GM12878 (cell line): ENCODE results near the gene EFCAB10. TPM values are rescaled to one million over a fixed set of nuclear protein-coding genes. Genes with fewer than 3 reads are reported as not detected.

Experiments used
- ASH2L ChIP-seq: fragments of 300-600, 200-600 bp; sonication (generic); IDR thresholded peaks from 2 replicates; pipeline ENCODE4 v1.6.1; 2017; ENCODE audit warnings: low read depth, mild to moderate bottlenecking, borderline replicate concordance
- BCL11A ChIP-seq: IDR thresholded peaks from 2 replicates; pipeline ENCODE4 v1.6.1; 2011; ENCODE audit warnings: low read depth, low read length
- CREM ChIP-seq: IDR thresholded peaks from 2 replicates; pipeline ENCODE4 v1.6.1; 2014; ENCODE audit warnings: antibody characterized with exemption, low read depth
- FOXK2 ChIP-seq: fragments of 450-650 bp; IDR thresholded peaks from 2 replicates; pipeline ENCODE4 v1.6.1; 2017; ENCODE audit warnings: mild to moderate bottlenecking, moderate library complexity
- HDGF ChIP-seq: fragments of 450-650 bp; IDR thresholded peaks from 2 replicates; pipeline ENCODE4 v1.6.1; 2016; ENCODE audit warnings: antibody characterized with exemption
- JUNB ChIP-seq: IDR thresholded peaks from 2 replicates; pipeline ENCODE4 v1.6.1; 2016; ENCODE audit warnings: antibody characterized with exemption, mild to moderate bottlenecking
- KLF5 ChIP-seq: fragments of 450-650 bp; IDR thresholded peaks from 2 replicates; pipeline ENCODE4 v1.6.1; 2014; ENCODE audit warnings: mild to moderate bottlenecking; ENCODE audit not compliant: partially characterized antibody
- MTA3 ChIP-seq: IDR thresholded peaks from 2 replicates; pipeline ENCODE4 v1.6.1; 2012; ENCODE audit warnings: low read length, inconsistent platforms, borderline replicate concordance
- NRF1 ChIP-seq: conservative IDR thresholded peaks from 2 replicates; pipeline ENCODE4 v1.6.1; 2011; ENCODE audit warnings: mild to moderate bottlenecking, low read depth, low read length, improper control_type of control experiment
- POLR2AphosphoS2 ChIP-seq: IDR thresholded peaks from 2 replicates; pipeline ENCODE4 v1.6.1; 2011; ENCODE audit warnings: low read depth, mild to moderate bottlenecking, low read length, improper control_type of control experiment, moderate library complexity
- SIN3A ChIP-seq: IDR thresholded peaks from 2 replicates; pipeline ENCODE4 v1.6.1; 2012; ENCODE audit warnings: low read depth, low read length, improper control_type of control experiment
- SPI1 ChIP-seq: IDR thresholded peaks from 2 replicates; pipeline ENCODE4 v1.6.1; 2011; ENCODE audit warnings: low read depth, mild to moderate bottlenecking, low read length, moderate library complexity, borderline replicate concordance; ENCODE audit not compliant: insufficient read depth
- SUPT20H ChIP-seq: IDR thresholded peaks from 2 replicates; pipeline ENCODE4 v1.6.1; 2011; ENCODE audit warnings: low read depth, mild to moderate bottlenecking, low read length, moderate library complexity, borderline replicate concordance; ENCODE audit not compliant: control insufficient read depth
- TCF3 ChIP-seq: IDR thresholded peaks from 2 replicates; pipeline ENCODE4 v1.6.1; 2012; ENCODE audit warnings: low read depth, mild to moderate bottlenecking, low read length, borderline replicate concordance; ENCODE audit not compliant: insufficient read depth
- ZNF274 ChIP-seq: IDR thresholded peaks from one replicate; pipeline ENCODE4 v1.8.0; 2011; ENCODE audit not compliant: insufficient read length, insufficient read depth
- ZZZ3 ChIP-seq: IDR thresholded peaks from 2 replicates; pipeline ENCODE4 v1.6.1; 2011; ENCODE audit warnings: low read depth; ENCODE audit not compliant: control insufficient read depth, insufficient read length
- polyA plus RNA-seq, 11 experiments: library from polyadenylated mRNA; depleted of rRNA in 4 of 11; unstranded in 6 of 11; stranded (reverse) in 5 of 11; fragments of >200 nt; fragmentation: Nextera tagmentation in 4 of 11; fragmentation: Illumina TruSeq in 1 of 11; extraction: Ambion mirVana in 4 of 11; extraction: Trizol in 1 of 11; gene quantifications; 1 replicate in 1 of 11; 2 replicates in 10 of 11; pipeline versions ENCODE4 v1.2.1 to v1.2.3, GENCODE V29; 2011 to 2016; ENCODE audit warnings: inconsistent platforms in 2 of 11, missing spikeins in 2 of 11, low read depth in 1 of 11
- total RNA-seq, 4 experiments: library from RNA; depleted of rRNA in 3 of 4; stranded (reverse); fragments of >200 nt in 3 of 4; fragmentation: Illumina TruSeq in 1 of 4; extraction: Trizol in 1 of 4; gene quantifications; 2 replicates each; pipeline versions ENCODE4 v1.2.1 to v1.2.3, GENCODE V29; 2013 to 2021
- TF ChIP-seq, protein P1 (sequence below), 3 experiments: IDR thresholded peaks in 2 of 3; conservative IDR thresholded peaks in 1 of 3; 2 replicates each; pipeline ENCODE4 v1.5.1; 2011; ENCODE audit warnings: low read depth in 3 of 3, low read length in 3 of 3, mild to moderate bottlenecking in 3 of 3, control low read depth in 2 of 3, moderate library complexity in 2 of 3, inconsistent platforms in 1 of 3, mixed read lengths in 1 of 3; ENCODE audit not compliant: control insufficient read depth in 2 of 3, insufficient read depth in 1 of 3; ENCODE audit errors: extremely low read depth in 1 of 3
- TF ChIP-seq, protein P2 (sequence below): fragments of 450-650 bp; IDR thresholded peaks from 2 replicates; pipeline ENCODE4 v1.6.1; 2016; ENCODE audit warnings: mild to moderate bottlenecking, moderate library complexity, borderline replicate concordance
- TF ChIP-seq, protein P3 (sequence below): fragments of 450-650 bp; IDR thresholded peaks from 2 replicates; pipeline ENCODE4 v1.6.1; 2017; ENCODE audit warnings: mild to moderate bottlenecking

Gene EFCAB10
- total and polyA plus RNA-seq, 10 of the 15 experiments (the other 5 are each of a cell fraction or from before 2014, with no cell fraction given) = 0.38 to 1.0 (median 0.54) TPM; not detected in 6

DNA sequence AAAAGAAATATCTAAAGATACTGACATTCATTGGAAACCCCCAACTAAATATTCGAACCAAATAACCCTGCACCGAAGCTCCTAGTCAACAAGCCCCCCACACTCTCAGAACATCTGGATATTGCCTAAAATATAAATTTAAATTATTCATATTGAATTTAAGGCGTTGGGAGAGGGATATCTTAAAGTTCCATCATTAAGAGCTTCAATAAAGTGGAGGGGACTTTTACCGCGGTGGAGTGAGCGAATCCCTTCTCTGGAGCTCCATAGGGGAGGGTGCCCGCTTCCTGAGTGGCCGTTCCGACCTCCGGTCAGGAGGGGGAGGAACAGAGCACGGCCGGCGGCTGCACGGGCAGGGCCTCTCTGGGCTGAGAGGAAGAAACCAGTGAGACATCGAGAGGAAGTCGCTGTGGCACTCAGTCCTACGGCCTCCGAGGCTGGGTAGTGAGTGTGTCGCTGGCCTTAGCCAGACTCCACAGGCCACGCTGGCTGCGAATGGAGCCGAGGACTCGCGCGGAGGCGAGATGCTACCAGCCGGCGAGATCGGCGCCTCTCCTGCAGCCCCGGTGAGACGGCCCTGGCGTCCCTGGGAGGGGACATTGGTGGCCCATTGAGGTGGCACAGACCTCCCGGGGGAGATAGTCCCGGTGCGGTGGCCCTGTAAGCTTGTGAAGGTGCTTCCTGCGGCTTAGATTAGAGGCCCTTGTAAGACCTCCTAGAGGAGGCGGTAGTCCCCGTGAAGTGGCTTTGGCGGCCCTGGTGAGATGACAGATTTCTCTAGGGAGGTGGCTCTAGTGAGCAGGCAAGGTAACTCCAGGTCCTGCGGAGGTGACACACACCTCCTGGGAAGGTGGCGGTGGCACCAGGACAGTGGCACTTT lies 49.3 kb downstream of the EFCAB10 start, which contains the start of gene RINT1 (continued):
- TF ChIP-seq, protein P1, sequence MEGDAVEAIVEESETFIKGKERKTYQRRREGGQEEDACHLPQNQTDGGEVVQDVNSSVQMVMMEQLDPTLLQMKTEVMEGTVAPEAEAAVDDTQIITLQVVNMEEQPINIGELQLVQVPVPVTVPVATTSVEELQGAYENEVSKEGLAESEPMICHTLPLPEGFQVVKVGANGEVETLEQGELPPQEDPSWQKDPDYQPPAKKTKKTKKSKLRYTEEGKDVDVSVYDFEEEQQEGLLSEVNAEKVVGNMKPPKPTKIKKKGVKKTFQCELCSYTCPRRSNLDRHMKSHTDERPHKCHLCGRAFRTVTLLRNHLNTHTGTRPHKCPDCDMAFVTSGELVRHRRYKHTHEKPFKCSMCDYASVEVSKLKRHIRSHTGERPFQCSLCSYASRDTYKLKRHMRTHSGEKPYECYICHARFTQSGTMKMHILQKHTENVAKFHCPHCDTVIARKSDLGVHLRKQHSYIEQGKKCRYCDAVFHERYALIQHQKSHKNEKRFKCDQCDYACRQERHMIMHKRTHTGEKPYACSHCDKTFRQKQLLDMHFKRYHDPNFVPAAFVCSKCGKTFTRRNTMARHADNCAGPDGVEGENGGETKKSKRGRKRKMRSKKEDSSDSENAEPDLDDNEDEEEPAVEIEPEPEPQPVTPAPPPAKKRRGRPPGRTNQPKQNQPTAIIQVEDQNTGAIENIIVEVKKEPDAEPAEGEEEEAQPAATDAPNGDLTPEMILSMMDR (IDR thresholded peaks at IDR 0.05 in 2 of 3, conservative IDR thresholded peaks at IDR 0.05 in 1 of 3; ENCODE audit: control insufficient read depth in 2 of 3, extremely low read depth in 1 of 3, insufficient read depth in 1 of 3, low read depth in 3 of 3, low read length in 3 of 3) = peak; percentile 84 to 95 (median 88)
- TF ChIP-seq ASH2L (0 out of 2 replicates have a peak, but pooled peaks have one; percentile 53), SUPT20H (no peak), SIN3A (peak; percentile 88), ZNF274 (no peak), FOXK2 (peak; percentile 46; the same call in 1 of the 2 replicates), ZZZ3 (no peak), TCF3 (peak; percentile 68; the same call in 1 of the 2 replicates), POLR2AphosphoS2 (peak; percentile 95), KLF5 (peak; percentile 78), BCL11A (0 out of 2 replicates have a peak, but pooled peaks have one; percentile 20), JUNB (no peak), HDGF (peak; percentile 78; the same call in 1 of the 2 replicates), SPI1 (peak; percentile 75), NRF1 (no peak), CREM (peak; percentile 60), MTA3 (no peak; the same call in 1 of the 2 replicates)
- TF ChIP-seq, protein P2, sequence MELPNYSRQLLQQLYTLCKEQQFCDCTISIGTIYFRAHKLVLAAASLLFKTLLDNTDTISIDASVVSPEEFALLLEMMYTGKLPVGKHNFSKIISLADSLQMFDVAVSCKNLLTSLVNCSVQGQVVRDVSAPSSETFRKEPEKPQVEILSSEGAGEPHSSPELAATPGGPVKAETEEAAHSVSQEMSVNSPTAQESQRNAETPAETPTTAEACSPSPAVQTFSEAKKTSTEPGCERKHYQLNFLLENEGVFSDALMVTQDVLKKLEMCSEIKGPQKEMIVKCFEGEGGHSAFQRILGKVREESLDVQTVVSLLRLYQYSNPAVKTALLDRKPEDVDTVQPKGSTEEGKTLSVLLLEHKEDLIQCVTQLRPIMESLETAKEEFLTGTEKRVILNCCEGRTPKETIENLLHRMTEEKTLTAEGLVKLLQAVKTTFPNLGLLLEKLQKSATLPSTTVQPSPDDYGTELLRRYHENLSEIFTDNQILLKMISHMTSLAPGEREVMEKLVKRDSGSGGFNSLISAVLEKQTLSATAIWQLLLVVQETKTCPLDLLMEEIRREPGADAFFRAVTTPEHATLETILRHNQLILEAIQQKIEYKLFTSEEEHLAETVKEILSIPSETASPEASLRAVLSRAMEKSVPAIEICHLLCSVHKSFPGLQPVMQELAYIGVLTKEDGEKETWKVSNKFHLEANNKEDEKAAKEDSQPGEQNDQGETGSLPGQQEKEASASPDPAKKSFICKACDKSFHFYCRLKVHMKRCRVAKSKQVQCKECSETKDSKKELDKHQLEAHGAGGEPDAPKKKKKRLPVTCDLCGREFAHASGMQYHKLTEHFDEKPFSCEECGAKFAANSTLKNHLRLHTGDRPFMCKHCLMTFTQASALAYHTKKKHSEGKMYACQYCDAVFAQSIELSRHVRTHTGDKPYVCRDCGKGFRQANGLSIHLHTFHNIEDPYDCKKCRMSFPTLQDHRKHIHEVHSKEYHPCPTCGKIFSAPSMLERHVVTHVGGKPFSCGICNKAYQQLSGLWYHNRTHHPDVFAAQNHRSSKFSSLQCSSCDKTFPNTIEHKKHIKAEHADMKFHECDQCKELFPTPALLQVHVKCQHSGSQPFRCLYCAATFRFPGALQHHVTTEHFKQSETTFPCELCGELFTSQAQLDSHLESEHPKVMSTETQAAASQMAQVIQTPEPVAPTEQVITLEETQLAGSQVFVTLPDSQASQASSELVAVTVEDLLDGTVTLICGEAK = peak; percentile 86
- TF ChIP-seq, protein P3, sequence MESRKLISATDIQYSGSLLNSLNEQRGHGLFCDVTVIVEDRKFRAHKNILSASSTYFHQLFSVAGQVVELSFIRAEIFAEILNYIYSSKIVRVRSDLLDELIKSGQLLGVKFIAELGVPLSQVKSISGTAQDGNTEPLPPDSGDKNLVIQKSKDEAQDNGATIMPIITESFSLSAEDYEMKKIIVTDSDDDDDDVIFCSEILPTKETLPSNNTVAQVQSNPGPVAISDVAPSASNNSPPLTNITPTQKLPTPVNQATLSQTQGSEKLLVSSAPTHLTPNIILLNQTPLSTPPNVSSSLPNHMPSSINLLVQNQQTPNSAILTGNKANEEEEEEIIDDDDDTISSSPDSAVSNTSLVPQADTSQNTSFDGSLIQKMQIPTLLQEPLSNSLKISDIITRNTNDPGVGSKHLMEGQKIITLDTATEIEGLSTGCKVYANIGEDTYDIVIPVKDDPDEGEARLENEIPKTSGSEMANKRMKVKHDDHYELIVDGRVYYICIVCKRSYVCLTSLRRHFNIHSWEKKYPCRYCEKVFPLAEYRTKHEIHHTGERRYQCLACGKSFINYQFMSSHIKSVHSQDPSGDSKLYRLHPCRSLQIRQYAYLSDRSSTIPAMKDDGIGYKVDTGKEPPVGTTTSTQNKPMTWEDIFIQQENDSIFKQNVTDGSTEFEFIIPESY = no peak
